HG03097 (cell line): ENCODE data around the gene TGFA.

Source experiments
- ATAC-seq: cut with Tn5 transposase; IDR thresholded peaks from one replicate; pipeline ENCODE4 v1.9.1; 2021; ENCODE audit not compliant: unreplicated experiment, low FRiP score

TGFA gene

GRCh38 chr2:70553334-70553583, 367 bp downstream of the TGFA start:
- no peak for ATAC-seq

DNA sequence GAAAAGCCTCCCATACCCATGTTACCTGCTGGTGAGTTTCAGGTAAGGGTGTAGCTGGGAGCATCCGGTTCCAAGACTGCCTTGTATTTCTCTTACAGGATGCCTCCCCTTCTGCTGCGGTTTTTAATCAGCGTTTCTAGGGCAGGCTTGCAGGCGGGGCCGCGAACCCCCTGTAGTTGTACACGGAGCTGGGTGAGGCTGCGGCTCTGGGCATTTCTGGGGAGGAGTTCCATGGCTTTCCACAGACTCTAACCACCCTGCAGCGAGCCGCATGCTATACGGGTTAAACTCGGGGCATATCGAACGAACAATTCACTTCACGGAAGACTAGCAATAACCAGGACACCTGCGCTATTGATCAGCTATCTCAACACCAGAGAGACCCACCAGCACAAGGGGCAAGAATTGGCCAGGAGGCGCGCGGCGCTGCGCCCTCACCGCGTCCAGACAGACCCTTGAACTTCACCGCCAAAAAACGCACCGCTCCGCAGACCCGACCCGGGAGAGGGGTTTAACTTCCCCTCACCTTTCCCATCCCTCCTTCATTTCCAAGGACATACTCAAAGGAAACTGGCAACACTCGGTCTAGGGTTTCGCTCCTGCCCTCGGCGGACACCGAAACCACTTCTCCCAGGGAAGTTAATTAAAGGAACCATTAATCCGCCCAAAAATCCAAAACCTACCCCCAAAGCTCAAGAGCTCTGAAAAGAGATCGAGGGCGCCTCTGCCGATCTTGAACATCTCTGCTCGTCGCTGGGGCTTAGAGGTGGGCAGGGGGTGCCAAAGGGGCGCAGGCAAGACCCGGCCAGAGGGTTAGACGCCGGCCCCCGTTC, 909 bp downstream of the TGFA start:
- ATAC-seq = no peak

DNA sequence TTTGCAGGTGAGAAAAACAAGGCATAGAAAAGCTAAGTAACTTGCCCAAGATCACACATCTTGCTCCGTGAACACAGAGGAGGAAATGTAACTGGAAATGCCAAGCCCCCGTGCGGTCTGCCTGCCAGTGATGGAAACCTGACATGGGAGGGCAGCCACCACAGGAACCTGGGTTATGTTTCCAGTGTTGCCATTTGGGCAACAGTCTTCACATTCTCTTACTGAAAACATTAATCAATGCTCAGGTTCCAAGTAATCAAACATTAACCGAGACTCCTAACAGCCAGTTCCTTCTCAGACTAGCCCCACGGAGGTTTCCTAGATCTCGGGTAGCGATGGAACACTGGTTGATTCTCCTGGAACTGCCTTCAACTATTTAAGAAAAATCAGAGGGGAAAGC, 2.5 kb downstream of the TGFA start:
- ATAC-seq = no peak

GRCh38 chr2:70549962-70550361, 3.7 kb downstream of the TGFA start:
- no peak for ATAC-seq

DNA sequence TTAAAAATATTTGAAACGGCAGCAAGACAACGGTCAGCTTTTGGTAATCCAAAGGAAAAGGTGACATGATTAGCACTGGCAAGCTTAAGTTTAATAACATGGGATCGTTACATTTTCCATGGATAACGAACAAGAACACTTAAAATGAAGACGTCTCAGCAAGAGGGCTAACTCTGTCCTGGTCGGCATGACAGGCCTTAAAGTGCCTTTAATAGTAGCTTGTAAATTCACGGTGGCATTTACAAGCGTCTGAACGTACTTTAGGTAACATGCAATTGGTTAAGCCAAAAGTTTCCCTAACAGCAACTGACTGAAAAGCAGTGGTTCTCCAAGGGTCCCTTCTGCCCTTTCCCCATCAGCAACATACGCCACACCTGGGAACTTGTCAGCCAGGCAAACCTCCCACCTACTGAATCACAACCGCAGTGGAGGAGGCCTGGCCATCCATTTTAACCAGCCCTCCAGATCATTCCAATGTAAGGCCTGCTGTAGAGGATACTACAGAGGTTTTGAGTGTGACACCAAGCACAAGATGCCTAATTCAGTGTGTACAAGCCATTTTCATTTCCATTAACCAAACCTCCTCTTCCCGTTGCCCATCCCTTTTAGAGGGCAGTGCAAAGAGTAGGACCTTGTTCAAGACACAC, 4.4 kb downstream of the TGFA start:
- no peak for ATAC-seq

- no peak for ATAC-seq
Observed at GRCh38 chr2:70548233-70548632, 5.4 kb downstream of the TGFA start.

DNA sequence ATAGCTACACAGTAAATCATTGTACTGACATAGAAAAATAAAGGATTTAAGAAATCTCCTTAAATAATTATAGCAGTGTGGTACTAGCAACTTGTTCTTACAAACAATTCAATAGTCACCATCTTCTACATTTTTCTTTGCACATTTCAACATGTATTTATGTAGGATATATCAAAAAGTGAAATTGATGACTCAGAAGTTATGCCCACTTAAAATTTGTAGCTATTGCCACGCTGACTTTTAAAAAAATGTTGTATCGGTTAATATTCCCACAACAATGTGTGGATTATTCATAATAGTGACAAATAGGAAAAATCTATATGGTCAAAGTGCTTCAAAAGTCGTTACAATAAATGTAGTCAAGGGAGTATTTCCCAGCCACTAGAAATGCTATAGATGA, 6.7 kb downstream of the TGFA start:
- no peak for ATAC-seq

DNA sequence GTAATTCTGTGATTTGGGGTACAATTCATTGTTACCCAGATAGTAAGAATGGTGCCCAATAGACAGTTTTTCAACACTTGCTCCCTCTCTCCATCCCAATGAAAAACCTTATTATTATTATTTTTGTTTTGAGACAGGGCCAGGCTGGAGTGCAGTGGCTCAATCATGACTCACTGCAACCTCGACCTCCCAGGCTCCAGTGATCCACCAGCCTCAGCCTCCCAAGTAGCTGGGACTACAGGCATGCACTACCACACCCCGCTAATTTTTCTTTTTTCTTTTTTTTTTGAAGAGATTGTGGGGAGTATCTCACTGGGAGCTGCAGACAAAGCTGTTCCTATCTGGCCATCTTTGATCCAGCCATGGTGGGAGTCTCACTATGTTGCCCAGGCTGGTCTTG, 7.2 kb downstream of the TGFA start:
- no peak for ATAC-seq

DNA sequence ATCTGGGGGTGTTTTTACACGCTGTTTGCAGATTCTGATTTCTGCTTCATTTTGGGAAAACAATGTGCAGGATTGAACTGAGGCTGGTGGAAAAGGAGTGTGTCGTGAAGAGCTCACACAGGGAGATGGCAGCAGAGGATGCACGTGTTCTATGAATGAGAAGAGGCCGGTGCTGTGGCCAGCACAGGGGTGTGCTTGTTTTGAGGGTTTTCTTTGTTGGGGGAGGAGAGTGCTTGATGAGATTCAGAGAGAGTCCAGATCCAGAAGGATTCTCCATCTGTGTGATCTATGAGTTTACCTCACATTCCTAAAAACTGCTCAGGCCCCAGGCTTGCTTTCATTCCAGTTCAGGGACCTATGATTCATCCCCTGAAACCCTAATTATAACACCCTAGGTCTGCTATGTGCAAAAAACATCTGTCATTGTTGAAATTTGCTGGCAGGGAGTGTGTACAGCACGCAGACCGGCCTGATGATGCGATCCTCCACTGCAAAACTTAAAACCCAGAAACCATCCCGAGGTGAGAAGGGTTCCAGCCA, 12.1 kb downstream of the TGFA start:
- ATAC-seq = no peak

DNA sequence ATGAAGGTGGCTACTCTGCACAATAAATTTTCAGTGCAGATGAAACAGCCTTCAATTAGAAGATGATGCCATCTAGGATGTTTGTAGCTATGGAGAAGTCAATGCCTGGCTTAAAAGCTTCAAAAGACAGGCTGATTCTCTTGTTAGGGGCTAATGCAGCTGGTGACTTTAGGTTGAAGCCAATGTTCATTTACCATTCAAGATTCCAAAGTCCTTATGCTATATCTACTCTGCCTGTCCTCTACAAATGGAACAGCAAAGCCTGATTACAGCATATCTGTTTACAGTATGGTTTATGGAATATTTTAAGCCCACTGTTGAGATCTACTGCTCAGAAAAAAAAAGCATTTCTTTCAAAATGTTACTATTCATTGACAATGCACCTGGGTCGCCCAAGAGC, 15.8 kb downstream of the TGFA start:
- no peak for ATAC-seq

DNA sequence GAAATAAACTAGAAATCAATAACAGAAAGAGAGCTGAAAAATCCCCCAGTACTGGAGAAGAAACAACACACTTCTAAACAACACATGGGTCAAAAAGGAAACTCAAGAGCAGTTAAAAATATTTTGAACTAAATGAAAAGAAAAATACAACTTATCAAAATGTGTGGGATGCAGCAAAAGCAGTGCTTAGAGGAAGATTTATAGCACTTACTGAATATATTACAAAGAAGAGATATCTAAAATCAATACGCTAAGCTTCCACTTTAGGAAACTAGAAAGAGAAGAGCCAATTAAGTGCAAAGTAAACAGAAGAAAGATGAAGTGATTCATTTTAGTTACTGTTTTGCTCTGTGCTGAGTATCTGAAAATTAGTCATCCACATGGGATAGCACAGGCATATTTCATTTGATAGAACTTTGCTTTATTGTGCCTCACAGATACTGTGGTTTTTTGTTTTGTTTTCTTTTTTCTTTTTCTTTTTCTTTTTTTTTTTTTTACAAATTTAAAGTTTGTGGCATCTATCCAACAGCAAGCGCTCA, 17.0 kb downstream of the TGFA start:
- no peak for ATAC-seq

DNA sequence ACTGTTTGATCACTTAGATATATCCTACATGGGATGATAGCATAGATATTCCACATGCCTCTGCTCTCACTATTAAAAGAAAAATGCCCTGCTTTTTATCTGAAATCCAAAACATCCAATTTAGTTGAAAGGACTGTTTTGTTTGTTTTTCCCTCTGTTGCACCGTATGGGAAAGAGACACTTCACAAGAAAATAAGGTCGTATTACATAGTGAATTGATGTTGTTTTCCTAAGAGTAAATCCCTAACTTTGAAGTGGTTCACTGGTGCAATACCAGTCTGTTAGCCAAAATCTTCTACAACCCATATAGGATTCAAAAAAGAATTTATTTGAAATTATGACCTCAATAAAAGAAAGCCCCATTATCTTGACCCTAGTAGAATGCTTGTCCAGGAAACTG, 18.1 kb downstream of the TGFA start:
- no peak for ATAC-seq

DNA sequence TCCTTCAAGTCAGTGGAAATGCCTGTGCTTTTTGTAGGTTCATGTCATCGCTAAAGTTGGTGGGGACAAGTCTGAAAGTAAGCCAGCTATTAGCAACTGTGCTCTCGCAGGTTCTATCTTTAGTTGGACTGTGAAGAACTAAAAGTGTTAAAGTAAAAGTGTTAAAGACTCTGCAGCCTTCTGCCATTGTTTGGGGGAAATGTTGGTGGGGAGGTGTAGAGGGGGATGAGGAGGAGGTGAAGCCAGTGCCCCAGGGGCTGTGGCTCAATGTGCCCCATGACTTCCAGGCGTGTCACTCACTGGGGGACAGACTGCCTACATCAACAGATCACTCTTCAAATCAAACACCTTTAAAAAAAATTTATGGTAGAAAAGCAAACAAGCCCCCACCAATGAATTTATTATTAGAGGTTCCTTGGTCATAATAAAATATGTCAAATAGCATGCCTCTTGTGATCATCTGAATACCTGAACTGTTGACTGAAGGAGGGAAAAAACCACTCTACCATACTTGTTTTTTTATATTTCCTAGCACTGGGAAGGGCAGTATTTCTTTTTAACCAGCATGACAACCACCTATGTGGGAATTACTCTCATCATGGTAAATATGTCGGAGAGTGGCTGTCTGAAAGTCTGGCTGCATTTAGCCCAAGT, 19.3 kb downstream of the TGFA start:
- ATAC-seq = no peak

DNA sequence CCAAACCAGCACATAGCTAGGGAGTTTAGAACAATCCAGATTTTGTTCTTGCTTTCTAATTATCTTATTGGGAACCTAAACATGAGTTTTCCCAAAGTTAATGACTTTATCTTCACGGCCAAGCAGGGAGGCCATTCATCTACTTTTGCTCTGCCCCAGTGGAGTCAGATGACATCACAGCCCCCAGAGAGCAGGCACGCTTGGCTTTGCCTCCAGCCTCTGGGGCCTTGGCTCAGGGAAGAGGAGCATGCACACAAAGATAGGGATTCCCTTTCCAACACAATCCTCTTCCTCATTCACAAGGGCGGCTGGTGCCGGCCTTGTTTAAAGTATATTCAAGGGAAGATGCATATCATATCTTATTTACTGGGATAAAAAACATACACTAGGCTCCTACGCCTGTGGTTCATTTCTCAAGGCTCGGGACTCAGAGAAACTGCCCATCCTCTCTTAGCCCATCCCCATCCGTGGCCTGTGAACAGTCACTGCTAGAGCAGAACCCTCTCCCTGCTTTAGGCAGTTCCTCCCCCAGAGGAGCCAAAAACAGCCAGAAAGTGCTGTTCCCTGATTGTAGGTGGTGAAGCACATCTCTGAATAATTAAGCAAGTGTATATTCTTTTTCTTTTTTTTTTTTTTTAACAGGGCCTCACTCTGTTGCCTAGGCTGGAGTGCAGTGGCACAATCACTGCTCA, 21.2 kb downstream of the TGFA start:
- ATAC-seq = no peak

DNA sequence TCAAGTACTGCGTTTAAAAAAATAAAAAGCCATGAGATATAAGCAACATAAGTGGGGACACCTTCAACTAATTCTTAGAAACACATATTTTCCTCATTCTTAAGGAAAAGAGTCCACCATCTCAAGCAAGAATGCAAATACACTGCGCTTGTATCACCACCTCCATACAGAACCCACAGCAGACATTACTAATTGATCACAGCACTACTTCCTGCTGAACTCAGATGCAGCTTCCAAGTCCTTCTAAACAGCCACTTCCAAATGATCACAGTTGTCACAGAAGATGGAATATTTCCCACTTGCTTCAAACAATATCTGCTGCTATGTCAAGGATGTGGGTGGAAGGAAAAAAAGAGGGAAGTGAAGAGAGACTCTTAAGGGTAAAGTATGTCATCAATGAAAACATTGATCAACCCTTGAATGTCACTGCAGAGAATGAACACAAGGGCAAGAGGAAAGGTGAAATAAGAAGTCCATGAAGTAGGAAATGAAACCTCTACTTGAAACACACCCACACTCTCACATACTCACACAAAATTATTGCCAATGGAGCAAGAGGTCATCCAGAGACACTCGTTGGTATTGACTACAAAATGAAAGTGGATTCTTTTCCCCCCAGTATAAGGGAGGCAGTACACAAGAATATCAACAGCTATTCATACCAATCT, 22.1 kb downstream of the TGFA start:
- no peak for ATAC-seq

GRCh38 chr2:70529610-70530009, 24.0 kb downstream of the TGFA start:
- ATAC-seq = no peak

DNA sequence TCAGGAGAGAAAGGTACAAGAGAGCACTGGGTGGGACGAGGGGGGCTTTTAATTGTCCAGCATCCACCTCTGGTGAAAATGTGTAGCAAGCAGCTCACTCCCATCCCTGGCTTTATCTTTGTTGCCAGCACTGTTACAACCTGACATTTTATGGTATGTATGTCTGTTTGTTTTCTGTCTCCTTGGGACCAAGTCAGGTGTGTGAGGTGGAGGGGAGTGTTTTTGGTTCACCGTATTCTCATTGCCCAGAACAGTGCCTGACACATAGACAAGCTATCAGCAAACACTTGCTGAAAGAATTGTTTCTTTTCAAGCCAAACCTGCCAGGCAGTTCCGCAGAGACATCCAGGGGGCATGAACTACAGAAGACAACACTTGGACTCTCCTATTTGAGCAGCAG, 24.7 kb downstream of the TGFA start:
- ATAC-seq = no peak

- no peak for ATAC-seq
Observed at GRCh38 chr2:70528276-70528675, 25.4 kb downstream of the TGFA start.

GRCh38 chr2:70527447-70528080, 26.1 kb downstream of the TGFA start:
- no peak for ATAC-seq

DNA sequence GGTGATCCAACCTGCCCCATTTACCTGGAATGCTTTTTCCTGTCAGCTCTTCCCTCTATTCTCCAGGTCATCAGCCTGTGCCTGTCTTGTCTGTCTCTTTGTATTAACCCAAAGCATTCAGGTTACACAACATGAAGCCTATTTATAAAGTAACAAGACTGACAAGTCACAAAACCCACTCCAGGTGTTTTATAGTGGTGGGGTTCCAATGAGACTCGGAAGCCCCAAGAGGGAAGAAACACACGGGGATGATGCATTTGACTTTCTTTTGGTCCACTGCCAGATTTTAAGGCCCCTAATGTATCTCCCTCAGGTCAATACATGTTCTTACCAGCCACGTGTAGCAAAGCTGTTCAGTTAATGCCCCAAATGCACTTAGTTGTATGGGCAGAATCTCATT, 27.5 kb downstream of the TGFA start:
- ATAC-seq = no peak
